ENCODE results near the gene GNAS.
"Not testable (repeated sequence)": the region's sequence is repeated elsewhere in the genome, so short reads cannot be mapped to it uniquely, and the experiment has no call there.

Gene GNAS

DNA sequence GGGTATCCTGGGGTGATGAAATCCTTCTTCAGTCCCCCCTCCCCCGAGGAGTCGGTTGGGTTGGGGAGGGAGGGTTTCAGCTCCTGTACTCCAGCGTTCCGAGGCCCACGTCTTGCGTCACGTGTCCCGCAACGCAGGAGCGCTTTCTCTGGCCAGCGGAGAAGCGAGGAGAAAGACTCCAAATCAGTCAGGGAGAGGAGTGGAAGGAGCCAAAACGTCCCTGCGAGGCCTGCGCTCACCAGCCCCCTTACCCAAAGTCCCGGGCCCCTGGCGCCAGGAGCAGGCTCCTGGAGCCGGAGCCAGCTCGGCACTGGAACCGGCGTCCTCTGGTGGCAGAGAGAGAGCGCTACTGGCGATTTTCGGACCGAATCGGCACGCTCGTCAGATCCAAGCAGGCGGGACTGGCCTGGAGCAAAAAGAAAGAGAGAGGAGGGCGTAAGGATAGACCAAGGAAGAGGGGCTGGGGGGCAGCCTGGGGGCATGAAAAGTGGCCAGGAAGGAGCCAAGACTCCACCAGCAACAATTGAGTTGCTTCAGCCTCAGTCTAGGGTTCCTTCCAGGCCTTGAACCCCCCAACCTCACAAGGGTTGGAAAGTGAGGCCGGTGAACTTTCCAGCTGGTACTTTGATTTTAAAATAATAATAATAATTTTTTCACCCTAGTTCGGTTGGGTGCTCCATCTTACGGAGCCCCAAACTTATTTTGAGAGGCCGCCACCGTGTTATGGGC lies at the start of gene GNAS:
TSS of gene GNAS (plus strand) at position 174 of the 729 bp plus-strand sequence.
- DNase-seq (ENCODE audit: low read depth in 1 of 2, low spot score in 1 of 2), result peak in 1 of 2 donors; percentile 31

DNA sequence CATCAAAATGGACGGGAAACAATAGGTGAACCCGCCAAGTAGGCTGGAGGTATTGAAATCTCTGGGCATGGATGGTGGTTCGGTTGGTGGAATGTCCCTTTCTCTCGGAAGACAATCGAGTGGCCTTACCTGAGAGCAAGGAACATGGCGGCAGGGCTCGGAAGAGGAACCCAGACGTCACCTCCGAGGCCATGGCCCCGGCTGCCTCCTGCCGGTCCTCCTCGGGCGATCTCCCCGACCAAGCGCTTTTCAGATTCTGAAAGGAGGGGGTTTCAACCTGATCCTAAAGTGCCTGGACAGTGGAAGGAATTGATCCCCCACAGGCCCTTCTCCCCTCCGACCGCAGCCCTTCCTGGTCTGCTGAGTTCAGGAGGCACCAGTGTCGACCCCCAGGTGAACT lies 49.0 kb upstream of the GNAS start:
- DNase-seq (ENCODE audit: low read depth in 1 of 2, low spot score in 1 of 2), result no peak

DNA sequence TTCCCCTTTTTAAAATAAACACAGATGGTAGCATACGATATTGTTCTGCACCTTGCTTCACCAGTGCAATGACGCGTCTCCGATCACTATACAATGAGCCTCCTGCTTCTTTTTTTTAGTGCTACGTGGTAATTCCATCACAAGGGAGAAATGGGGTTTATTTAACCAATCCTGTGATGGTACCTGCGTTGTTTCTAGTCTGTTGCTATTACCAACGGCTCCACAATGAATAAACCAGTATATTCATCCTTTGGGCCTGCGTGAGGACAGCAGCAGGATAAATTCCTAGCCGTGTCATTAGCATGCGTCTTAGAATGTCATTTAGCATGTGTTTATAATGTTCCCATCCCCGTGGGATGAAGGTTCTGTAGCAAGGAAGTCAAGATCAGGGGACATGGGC lies 44.7 kb upstream of the GNAS start:
- no peak for DNase-seq (ENCODE audit: low read depth in 1 of 2, low spot score in 1 of 2)

DNA sequence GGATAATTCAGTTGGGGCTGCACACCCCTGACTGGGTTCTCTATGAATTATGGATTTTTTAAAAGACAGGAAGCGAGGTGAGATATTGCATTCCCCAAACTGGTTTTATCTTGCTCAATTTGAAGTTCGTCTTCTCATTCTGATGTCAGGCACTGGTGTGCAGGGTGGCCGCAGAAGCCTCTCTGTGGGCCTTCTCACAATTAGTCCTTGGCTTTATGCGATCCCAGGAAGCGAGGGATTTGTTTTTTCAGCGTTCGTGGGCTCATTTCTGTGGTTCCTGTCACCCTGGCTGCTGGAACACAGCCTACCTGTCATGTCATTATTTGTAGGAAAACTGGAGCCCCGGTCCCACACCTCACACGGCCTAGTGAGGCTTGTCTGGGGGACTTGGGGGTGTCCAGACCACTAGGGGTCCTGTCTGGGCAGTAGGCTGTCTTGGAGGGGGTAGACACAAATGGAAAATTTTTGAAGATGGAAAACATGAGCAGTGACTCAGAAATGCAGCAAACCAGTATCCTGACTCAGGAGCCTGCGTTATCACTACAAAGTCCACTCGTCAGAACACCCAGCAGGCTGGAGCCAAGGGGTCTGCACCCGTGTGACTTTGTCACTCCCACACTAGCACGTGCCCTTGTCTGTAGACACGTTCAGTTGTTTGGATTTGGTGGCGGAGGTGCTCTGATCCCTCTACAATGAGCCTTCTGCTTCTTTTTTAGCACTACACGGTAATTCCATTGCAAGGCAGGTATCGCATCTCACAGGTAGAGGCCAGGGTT lies 44.1 kb upstream of the GNAS start:
- no peak for DNase-seq (ENCODE audit: low read depth in 1 of 2, low spot score in 1 of 2)

DNA sequence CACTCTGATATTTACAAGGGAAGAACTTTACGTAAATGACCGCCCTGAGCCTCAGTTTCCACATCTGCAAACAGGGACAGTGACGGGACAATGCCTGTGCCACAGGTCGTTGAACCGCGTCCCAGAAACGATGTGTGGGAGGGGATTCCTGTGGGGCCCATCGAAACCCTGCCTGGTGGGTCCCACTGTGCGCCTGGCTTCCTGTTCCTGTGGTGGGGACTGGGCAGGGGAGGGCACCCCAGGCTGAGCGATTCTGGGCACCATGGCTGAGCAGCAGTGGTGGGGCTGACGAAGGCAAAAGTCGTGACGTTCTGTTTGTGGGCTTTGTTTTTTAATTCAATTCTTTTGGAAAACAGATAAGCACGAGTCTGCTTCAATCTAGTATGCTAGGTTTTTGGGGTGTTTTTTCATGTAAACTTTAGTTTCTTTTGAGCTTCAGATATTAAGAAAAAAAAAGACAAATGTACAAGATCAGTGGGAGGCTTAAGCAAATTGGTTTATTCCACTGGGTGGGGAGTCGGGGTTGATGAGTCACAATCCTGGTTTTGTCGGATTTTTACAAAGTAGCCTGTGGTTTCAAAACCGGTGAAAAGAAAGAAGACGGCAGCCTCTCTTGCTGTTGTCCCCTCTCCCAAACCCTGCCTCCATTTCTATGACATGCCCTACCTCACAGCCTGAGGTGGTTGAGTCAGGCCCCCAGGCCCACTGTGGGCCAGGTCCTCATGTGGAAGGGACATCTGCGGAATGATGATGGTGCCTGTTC lies 42.2 kb upstream of the GNAS start:
- no peak for DNase-seq (ENCODE audit: low read depth in 1 of 2, low spot score in 1 of 2)

DNA sequence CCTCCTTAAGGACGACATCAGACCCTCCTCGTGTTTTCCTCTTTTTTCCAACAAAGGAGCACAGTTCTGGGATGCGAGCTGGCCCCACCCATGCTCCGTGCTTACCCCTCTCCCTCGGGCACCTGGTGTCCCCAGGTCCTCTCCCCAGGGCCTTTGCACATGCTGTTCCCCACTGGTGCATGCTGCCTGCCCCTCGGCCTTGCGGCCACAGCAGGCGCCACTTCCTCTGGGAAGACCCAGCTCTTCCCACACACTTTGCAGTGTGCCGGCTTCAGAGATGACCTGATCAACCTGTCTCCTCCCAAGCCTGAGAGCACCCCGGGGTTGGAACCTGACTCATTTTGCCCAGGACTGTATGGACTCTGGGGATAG lies 41.7 kb upstream of the GNAS start:
- DNase-seq (ENCODE audit: low read depth in 1 of 2, low spot score in 1 of 2), result no peak

DNA sequence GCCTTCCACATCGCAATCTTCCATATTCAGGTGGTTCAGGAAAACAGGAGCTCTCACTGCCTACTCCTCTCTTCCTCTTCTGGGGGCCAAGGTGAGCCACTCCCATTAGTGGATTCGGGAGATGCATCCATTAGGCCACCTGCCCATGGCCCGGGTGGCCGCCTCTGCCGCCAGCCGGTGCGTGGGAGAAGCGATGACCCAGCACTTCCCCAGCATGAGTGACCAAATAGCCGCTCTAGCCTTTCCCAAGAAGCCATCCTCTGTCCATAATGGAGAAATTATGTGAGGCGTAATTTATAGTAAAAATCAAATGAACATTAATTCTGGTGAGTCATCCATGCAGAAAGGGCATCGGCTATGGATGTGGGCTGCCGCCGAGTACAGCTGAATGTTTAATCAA lies 41.2 kb upstream of the GNAS start:
- DNase-seq (ENCODE audit: low read depth in 1 of 2, low spot score in 1 of 2), result no peak

DNA sequence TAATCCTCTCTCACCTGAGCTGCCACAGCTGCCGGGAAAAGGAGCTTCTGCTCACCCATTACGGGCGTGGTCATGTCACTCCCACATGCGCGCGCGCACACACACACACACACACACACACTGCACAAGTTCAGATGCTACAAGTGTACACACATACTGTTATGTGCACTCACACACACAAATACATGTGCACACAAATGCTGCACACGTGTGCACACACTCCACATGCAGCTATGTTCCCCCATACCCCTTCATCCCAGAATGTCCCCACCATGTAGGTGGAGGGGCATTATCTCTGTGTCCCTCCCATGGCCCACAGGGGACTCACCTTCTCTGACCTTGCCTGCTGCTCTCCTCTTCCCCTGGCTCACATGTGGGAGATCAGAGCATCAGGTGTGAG lies 39.1 kb upstream of the GNAS start:
- DNase-seq (ENCODE audit: low read depth in 1 of 2, low spot score in 1 of 2), result no peak

DNA sequence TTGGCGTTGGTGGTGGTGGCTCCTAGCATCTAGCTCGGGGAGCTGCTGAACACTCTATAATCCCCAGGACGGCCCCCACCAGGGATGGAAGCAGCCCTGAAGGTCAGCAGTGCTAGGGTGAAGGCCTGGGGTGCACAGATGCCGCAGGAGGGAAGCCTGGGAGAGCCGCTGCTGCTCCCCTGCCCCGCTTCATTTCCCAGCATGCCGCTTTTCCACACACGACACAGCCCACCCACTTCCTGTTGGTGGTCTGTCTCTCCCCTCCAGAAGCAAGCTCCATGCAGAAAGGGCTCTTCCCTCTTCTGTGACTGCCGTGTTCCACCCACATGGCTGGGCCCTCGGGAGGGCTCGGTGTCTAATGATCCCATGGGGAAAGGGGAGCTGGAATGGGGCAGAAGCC lies 37.1 kb upstream of the GNAS start:
- DNase-seq (ENCODE audit: low read depth in 1 of 2, low spot score in 1 of 2), result no peak

DNA sequence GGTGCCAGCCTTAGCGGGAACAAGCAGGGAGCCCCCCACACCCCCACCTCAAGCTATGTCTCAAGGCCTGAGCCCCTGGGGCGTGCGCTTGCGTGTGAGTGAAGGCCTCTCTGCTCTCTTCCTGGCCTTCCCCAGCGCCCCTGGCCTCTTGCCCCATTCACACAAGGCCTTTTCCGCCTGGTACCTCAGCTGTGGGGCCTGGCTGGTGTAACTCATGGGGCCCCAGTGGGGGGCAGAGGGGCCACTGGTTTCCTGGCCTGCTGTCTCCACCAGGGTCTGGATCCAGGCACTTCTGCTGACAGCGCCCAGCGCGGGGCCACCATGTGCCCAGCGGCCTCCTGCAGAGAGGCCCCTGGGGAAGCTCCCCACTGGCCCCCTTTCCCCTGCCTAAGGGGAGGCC lies 36.5 kb upstream of the GNAS start:
- no peak for DNase-seq (ENCODE audit: low read depth in 1 of 2, low spot score in 1 of 2)

DNA sequence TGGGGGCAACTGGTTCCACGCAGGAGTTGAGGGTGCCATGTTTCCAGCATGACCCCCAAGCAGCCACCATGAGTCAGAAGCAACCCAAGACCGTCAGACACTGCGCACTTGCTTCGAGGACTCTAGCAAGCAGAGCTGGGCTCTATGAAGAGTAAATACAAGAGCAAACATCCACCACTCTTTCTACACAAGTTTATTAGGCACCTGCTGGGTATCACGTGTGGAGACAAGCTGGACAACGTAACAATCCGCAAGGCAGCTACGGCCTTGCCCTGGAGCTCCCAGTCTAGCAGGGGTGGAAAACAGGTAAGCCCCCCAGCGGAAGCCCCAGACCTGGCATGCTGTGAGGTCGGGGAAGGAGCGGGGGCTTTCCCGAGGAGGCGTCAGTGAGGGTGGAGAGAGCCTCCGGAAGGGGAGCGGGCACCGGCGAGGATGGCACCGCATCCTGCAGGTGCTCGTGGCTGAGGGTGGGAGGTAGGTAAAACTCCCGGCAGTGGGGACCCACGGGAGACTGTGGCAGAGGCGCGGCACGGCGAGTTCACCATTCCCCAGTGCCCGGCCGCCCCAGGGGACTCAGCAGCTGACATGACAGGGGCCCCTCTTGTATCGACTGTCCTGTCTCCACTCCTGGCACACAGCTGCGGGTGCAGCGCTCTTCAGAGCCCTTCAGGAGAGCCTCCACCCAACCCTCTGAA lies 35.4 kb upstream of the GNAS start:
- DNase-seq (ENCODE audit: low read depth in 1 of 2, low spot score in 1 of 2), result no peak

DNA sequence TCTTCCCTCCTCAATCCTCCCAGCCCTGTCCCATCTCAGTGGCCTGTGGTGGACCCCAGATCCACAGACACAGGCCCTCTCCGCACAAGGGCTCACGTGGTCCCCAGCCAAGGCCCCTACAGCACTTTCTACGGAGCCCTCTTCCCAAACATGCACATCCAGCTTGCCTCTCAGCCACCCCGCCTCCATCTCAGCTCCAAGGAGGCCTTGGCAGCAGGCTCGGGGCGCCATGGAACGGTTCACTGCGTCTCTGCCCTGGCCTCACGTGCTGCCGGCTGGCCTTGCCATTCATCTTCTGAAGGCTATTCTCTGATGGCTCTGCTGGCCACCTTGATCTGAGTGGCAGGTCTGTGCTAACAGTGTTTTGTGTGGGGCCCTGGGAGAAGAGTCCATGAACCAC lies 34.8 kb upstream of the GNAS start:
- DNase-seq (ENCODE audit: low read depth in 1 of 2, low spot score in 1 of 2), result no peak

DNA sequence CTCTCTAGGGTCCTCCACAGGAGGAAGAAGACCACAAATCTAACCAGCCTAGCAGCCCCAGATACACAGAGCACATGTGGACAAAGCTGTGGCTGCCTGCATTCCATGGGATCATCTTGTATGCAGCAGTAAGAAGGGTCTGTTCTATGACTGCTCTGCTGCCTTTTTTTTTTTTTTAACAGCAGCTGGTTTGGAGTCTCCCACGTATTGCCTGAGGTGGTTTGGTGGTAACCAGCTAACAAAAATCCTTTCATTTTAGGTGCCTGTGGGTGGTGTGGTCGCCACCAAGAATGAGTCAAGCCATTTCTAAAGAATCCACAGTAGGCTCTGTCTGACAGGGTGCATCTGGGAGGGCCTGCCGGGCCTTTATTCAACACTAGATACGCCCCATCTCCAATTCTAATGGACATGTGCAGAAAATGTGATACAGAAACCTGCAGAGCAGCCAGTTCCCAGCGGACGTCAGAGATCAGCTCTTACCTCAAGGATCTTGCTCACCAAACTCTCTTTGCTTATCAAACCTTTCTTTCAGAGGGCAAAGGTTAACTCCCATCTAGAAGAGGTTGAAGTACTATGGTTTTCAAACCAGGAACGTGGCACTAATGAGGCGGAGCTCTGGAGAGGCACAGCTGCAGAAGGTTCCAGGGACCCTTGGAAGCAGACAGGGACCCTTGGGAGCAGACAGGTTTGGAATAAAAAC lies 33.8 kb upstream of the GNAS start:
- no peak for DNase-seq (ENCODE audit: low read depth in 1 of 2, low spot score in 1 of 2)

DNA sequence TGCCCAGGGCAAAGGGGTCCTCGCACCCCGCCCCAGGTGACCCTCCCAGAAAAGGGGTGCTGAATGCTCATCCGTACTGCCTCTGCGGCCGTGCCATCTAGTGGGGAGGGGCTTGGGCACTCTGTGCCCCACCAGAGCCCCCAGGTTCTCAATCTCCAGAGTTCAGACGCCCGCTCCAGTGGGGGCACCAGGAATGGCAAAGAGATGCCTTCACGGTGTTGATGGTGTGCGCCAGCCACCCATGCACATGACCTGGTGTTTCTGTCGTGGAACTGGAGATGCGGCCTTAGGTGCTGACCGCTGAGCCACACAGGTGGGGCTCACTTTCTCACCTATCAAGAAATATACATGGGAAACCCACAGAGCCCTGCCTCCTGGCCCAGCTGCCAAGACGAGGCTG lies 32.6 kb upstream of the GNAS start:
- no peak for DNase-seq (ENCODE audit: low read depth in 1 of 2, low spot score in 1 of 2)

DNA sequence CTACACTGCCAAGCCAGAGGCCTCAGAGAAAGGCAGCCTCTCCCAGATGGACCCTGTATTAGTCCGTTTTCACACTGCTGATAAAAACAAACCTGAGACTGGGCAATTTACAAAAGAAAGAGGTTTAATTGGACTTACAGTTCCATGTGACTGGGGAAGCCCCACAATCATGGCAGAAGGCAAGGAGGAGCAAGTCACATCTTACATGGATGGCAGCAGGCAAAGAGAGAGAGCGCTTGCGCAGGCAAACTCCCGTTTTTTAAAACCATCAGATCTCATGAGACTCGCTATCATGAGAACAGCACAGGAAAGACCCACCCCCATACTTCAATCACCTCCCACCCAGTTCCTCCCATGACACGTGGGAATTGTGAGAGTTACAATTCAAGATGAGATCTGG lies 32.0 kb upstream of the GNAS start:
- DNase-seq (ENCODE audit: low read depth in 1 of 2, low spot score in 1 of 2), result not testable (repeated sequence)

DNA sequence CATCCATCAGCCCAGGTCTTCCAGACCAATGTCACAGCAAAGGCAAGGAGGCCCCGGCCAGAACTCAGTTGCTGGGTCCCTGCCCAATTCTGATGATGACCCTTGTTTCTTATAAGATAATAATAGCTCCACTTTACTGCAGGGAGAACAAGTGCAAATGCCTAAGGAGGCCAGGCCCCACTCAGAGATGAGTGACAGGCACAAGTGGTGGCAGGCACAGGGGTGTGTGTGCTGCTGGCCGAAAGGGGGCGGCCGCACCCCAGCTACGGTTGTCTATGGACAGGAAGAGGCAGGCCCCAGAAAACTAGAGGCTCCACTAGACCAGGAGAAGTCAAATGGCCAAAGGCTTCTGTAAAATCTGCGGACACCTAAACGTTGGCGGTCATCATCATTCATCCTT lies 30.4 kb upstream of the GNAS start:
- no peak for DNase-seq (ENCODE audit: low read depth in 1 of 2, low spot score in 1 of 2)

DNA sequence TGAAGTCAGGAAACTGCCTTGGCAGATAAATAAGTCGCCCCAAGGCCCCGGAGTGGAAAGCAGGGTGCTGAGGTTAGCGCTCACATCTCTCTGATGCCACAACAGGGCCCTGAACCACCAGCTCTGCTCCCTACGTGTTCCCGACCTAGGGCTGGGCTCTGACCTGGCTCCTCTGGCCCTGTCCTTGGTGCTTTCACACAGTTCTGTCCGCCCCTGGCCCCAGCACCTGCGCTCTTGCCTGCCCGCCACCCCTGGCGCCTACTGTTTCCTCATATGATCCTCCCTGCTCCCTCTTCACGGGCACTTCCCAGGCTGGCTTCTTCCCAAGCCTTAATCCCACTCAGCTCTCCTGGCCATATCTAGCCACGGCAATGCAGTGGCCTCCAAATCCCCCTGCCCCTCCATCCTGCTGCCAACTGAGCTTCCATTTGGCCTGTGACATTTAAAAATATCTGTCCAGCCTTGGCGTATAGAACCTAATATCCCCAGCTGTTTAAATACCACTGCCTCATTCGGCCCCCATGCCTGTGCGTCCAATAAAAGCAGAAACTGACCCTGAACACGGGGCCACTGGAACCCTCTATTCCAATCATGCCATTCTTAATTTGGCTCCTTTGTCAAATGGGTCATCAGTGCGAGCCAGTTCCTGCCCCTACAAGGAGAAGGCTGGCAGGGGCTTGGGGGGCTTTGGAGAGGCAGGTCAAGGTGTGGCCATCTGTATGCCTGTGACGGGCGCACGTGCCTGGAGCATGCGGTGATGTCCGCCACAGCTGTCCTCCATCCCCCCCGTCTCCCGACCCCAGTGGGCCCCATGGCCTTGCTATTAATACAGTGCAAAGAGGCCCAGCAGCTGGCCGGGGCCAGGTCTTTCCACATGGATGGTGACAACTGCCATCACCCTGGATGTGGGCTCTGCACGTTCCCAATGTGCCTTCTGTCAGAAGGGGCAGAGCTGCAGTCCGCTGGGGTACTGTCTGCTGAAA lies 29.5 kb upstream of the GNAS start:
- DNase-seq (ENCODE audit: low read depth in 1 of 2, low spot score in 1 of 2), result no peak

DNA sequence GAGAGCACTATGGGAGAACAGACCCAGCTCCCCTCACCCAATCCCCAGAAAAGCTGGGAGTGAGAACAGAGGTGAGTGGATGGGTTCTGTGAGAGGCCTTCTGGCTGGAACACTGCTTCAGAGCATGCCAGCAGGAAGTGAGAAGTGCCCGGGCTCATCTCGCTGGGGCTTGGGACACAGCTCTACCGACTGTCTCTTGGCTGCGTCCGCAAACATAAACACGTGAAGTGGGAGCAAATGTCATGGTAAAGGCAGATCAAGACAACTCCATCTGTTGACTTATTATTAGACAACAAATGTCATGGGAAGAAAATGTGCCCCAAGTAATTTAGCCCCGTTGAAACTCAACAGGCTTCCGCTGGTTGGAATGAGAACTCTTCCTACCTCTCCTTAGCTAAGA lies 27.7 kb upstream of the GNAS start:
- DNase-seq (ENCODE audit: low read depth in 1 of 2, low spot score in 1 of 2), result no peak

DNA sequence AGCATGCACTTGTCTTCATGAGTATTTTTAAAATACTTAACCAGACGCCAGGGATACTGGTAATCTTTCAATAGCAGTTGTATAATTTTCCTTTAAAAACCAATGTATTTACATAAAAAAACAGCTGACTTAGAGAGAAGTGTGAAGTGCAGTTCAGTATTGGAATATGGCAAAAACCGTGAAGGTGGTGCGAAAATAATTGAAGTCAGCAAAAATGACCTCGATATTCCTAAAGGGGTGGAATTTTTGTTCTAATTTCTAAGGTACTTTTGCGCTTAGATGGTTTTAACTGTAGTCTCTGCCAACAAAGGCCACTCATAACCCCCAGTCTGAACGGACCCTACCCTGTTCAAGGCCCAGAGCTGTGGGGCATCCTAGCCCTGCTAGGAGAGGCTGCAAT lies 27.1 kb upstream of the GNAS start:
- no peak for DNase-seq (ENCODE audit: low read depth in 1 of 2, low spot score in 1 of 2)

DNA sequence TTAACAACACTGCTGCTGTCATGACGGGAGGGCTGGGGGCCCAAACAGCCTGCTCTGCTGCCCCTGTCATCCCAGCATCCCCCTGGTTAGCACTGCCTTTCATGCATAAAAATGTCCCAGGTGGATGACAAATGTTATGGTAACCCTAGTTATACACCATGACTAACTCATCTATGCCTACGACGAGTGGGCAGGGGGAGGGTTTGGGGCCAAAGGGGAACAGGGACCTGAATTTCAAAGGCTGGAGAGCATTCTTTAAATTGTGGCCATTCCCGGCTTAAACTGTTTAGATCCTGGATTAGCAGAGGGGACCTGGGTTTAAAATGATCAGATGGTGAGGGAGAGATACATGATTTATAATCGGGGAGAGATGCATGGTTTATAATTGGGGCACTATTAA lies 26.2 kb upstream of the GNAS start:
- no peak for DNase-seq (ENCODE audit: low read depth in 1 of 2, low spot score in 1 of 2)

Measured in stimulated activated CD4-positive, alpha-beta T cell treated with anti-CD3 and anti-CD28 coated beads, Interleukin-15, amount 100 ng/mL, for 1 hour (primary cell).